ENCODE data around the gene CHRNA4. TPM values are rescaled to one million over a fixed set of nuclear protein-coding genes. Genes with fewer than 3 reads are reported as not detected.
"Not testable (repeated sequence)": the region's sequence is repeated elsewhere in the genome, so short reads cannot be mapped to it uniquely, and the experiment has no call there.

Gene CHRNA4
- total RNA-seq, 2 donors from 2014 or later = not detected

DNA sequence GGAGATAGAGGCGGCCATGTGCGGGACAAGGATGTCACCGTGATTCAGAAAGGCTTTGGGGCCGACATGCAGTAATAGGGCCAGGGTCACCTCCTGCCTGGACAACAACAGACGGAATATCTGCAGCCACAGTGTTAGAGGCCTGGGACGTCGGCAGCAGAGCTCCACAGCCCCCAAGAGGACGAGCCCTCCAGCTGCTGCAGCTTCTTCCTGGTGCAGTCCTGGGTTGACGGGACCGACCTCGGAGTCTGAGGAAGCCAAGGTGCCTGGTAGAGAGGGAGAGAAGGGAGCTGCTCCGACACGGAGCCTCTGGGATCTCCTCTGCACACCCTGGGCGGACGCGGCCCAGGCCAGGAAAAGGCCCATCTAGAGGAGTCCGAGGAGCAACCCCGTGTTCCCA, 23.2 kb upstream of the CHRNA4 start:
- ATAC-seq (no peak), DNase-seq (ENCODE audit: low spot score in 2 of 2) (no peak)
- Mint-ChIP-seq H3K36me3 (peaks cover 21 to 23% of the 10 kb centered on the region in 2 donors), H3K9me3 (peaks cover 26 to 28% of the 10 kb centered on the region in 2 donors), H3K27ac (no peak overlapping the region)

DNA sequence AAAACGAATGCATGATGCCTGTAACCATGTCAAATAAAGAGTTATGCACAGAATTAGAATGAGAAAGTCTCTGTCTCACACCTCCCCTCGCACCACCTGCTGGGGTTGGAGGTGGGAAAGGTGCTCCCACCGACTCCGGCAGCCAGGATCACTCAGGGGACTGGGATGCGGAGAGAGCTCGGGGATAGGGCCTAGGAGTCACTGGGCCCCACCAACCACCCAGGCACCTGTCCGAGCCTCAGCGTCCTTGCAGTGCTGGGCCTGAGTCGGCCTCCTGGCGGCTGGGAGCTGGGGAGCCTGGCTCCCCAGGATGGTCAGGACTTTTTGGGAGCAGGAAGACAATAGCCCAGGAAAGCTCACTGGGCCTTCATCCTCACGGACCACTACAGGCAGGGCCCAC, 22.4 kb upstream of the CHRNA4 start:
- peaks cover 26 to 28% of the 10 kb centered on the region in 2 donors for H3K9me3 Mint-ChIP-seq
- H3K27ac Mint-ChIP-seq = no peak overlapping the region
- DNase-seq (ENCODE audit: low spot score in 2 of 2) = no peak
- ATAC-seq = no peak
- H3K36me3 Mint-ChIP-seq = peaks cover 21 to 23% of the 10 kb centered on the region in 2 donors

DNA sequence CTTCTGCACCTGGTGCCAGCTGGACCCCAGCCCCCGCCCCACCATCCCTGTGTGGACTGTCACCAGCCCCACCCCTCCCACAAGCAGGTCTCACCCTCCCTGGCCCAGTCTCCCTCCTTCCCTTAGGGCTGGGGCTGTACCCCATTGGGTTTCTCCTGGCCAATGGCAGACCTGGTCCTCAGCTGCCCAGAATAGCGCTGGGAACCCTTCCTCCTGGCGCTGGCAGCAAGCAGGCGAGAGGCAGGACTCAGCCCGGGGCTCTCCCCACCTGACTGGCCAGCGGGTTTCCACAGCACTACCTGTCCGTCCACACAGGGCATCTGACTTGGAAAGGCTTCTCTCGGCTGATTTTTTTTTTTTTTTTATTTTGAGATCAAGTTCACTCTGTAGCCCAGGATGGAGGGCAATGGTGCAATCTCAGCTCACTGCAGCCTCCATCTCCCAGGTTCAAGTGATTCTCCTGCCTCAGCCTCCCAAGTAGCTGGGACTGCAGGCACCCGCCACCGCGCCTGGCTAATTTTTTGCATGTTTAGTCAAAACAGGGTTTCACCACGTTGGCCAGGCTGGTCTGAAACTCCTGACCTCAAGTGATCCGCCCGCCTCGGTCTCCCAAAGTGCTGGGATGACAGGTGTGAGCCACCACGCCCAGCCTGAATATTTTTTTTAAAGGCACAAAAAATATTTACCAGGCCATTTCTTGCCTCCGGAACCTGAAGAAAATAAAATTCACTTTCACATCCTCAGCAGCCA, 21.6 kb upstream of the CHRNA4 start:
- Mint-ChIP-seq H3K36me3 (peaks cover 18% of the 10 kb centered on the region in 2 donors), H3K27ac (no peak overlapping the region), H3K9me3 (peaks cover 21 to 24% of the 10 kb centered on the region in 2 donors)
- no peak for ATAC-seq
- DNase-seq (ENCODE audit: low spot score in 2 of 2) = no peak

DNA sequence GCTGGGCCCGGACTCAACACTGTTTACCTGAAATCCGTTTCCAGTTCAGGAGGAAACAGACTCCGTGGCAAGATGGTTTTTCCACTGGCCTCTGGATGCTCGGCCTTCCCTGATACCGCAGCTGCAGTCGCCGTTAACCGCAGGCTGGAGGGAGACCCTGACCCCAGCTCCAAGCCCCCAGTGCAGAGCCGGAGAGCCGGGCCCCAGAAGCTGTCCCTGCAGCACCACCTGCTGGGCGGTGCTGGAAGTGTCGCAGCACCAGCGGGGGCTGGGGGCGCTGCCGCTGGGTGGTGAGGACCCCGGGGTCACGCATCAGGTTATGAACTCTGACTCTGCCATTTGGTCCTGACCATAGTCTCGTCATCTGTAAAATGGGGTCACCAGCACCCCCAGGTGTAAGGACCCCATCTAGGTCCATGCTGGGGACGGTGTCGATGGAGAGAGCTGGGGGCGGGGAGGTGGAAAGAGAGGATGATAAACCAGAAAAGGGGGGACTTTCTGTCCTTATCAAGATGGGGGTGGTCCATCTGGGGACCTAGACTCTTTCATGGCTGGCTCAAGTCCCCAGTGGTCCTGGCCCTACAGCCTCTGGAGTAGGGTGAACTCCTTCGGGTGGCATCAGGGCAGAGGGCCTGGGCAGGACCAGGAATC, 20.8 kb upstream of the CHRNA4 start:
- peak; percentile 47 to 64 for ATAC-seq
- Mint-ChIP-seq H3K36me3 (peaks cover 16 to 17% of the 10 kb centered on the region in 2 donors), H3K9me3 (peaks cover 16 to 17% of the 10 kb centered on the region in 2 donors), H3K27ac (no peak overlapping the region)
- DNase-seq (ENCODE audit: low spot score in 2 of 2) = peak in 1 of 2 donors; percentile 68

DNA sequence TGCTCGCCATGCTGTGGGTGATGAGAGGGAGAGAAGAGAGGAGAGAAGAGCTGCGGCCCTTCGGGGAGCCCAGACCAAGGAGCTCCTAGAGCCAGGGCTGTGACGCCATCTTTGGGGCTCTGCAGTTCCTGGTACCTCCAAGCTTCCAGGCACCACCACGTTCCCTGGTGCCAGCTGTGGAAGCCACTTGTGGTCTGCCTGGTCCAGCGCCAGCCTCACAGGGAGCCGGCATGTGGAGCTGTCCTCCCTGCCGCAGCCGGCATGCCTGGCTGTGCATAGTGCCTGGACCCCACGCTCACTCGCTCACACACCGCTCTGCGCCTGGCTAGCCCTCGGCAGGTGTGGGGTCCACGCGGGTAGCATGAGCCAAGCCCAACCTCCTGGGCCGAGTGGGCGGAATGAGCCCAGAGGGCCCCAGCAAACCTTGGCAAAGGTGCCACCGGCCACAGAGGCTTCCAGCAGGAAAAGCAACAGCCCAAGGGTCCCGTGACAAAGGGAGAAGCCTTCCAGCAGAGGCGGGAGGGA, 19.3 kb upstream of the CHRNA4 start:
- peaks cover 5% of the 10 kb centered on the region in 2 donors for H3K36me3 Mint-ChIP-seq
- no peak overlapping the region for H3K27ac Mint-ChIP-seq
- ATAC-seq = no peak
- DNase-seq (ENCODE audit: low spot score in 2 of 2) = no peak
- H3K9me3 Mint-ChIP-seq = peaks cover 4% of the 10 kb centered on the region in 2 donors

DNA sequence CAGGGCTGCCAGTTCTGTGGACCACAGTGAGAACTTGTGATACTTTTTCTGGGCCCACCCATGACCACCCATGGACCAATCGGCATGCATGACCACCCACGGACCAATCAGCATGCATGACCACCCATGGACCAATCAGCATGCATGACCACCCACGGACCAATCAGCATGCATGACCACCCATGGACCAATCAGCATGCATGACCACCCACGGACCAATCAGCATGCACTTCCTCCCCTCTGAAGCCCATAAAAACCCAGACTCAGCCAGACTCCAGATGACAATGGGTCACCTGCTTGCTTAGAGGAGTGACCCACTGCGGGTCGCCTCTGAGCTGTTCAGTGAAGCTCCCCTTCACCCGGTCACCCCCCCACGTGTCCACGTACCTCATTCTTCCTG, 18.7 kb upstream of the CHRNA4 start:
- H3K36me3 Mint-ChIP-seq; DNase-seq (ENCODE audit: low spot score in 2 of 2); H3K9me3 Mint-ChIP-seq; H3K27ac Mint-ChIP-seq: not testable (repeated sequence)
- peak in 1 of 2 donors; percentile 13 for ATAC-seq

DNA sequence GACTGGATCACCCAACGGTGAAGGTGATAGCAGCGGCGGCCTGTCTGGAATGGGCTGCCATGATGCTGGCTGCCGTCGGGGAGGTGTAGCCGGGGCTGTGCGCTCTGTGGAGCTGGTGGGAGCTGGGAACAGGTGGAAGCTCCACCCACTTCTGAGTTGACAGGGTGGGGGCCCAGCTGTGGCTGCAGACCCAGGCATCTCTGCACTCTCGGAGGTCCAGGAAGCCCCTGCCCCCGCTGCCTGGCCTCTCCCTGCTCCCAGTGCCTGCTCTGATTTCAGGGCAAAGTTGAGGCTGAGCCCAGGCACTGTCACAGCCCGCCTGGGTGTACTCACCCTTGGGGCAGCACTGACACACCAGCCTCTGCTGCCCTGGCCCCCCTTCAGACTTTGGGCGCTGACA, 18.1 kb upstream of the CHRNA4 start:
- no peak for DNase-seq (ENCODE audit: low spot score in 2 of 2)
- H3K27ac Mint-ChIP-seq = no peak overlapping the region
- H3K36me3 Mint-ChIP-seq = no peaks in the 10 kb centered on the region
- no peak for ATAC-seq
- no peaks in the 10 kb centered on the region for H3K9me3 Mint-ChIP-seq

DNA sequence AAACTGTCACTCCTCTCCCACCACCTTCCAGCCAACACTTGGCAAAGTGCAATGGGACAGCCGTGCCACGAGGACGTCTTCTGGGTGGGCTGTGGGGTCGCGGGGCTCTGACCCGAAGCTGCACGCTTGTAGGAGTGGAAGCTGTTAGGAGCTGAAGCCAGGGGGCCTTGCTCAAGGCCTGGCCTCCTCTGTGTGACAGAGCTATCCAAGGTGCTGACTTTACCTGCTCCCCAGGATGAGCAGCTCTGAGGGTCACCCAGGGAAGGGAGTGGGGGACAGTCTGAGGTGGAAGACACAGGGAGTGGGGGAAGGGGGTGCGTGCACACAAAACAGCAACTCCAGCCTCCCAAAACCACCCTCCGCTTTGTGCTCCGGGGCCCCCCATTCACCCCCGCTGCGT, 17.5 kb upstream of the CHRNA4 start:
- no peaks in the 10 kb centered on the region for H3K9me3 Mint-ChIP-seq
- ATAC-seq (no peak), DNase-seq (ENCODE audit: low spot score in 2 of 2) (no peak)
- no peak overlapping the region for H3K27ac Mint-ChIP-seq
- H3K36me3 Mint-ChIP-seq = no peaks in the 10 kb centered on the region

DNA sequence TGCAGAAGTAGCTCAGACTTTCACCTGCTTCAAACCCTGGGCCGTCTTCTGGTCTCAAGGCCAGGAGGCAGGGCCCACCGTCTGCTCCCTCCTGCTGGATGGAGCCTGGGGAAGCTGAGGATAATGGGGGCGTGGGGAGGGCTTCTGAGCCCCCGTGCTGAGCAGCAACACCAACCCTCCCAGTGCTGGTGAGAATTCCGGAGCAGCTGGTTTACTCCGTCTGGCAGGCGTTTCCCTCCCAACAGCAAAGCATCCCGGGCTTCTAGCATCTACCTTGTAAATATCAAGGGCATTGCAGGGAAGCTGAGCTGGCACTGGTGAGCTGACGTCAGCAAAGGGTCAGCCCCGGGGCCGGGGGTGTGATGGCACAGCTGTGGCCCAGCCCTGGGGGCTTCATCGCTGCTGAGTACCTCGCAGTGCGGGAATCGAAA, 16.8 kb upstream of the CHRNA4 start:
- ATAC-seq (no peak), DNase-seq (ENCODE audit: low spot score in 2 of 2) (no peak)
- H3K27ac Mint-ChIP-seq = no peak overlapping the region
- H3K36me3 Mint-ChIP-seq = no peaks in the 10 kb centered on the region
- no peaks in the 10 kb centered on the region for H3K9me3 Mint-ChIP-seq

DNA sequence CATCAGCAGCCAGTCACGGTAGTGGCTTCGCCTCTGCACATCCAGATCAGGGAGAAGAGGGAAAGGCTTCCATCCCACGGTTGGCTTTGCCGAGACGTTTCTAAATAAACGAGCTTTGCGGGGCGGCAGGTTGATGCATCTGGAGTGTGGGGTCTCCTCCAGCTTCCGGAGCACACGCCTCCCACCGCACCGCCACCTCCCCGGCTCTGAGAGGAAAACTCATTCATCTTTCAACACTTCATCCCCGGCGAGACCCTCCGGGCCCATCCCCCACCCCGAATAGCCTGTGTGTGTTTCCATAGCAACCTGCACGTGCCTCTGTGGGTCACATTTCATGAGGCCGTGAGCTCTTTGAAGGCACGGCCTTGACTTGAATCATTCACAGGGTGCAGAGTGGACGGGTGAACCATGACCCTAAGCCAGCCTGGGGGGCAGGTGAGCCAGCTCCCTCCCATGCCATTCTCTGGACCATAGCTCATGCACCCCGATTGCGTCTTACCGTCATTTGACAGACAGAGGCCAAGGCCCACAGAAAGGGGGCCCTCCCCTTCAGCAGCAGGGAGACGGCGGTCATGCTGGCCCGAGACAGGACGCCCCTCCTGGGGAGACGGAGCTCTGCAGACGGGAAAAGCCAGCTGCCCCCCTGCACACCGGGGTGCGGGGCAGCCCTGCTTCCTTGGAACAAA, 16.2 kb upstream of the CHRNA4 start:
- DNase-seq (ENCODE audit: low spot score in 2 of 2) = no peak
- Mint-ChIP-seq H3K36me3 (no peaks in the 10 kb centered on the region), H3K9me3 (no peaks in the 10 kb centered on the region), H3K27ac (no peak overlapping the region)
- ATAC-seq = no peak

DNA sequence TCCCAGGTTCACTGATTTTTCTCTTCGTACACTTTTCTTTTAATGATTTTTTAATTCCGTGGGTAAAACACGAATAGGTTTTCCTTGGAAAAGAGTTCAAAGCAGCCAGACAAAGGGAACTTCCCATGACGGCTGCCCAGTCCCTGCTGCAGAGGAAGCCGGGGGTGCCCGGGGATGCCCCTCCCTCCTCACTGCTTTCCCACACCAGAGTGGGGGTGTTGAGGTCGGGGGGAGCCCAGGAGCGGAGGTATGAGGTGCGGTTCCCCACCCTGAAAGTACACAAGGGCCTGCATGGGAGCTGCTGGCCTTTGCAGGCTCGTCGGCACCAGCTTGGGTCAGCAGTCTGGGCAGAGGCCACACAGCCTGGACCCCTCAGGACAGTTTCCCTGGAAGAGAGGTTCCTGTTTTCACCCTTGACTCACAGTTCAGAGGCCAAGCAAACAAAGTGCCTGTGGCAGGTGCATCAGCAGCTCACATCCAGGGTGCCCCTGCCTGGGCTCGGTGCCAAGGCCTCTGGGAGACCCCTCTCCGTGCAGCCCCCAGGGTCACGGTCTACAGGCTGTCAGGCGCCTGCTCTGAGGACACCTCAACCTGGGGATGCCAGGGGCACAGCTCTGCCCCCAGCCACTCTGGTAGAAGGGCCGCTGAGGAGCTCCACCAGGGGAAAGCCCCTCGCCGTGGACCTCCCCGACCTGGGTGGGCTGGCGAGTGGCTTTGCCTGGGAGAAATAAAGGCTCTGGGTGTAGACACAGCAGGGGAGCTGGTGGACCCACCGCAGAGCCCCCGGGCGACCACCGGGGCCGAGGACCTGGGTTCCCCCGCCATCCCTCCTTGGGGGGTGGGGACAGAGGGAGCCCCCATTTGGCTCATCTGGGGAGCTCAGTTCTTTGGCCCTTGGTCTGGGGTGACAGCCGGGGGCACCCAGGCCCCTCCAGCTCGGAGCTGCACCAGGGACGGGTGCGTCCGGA, 15.4 kb upstream of the CHRNA4 start:
- no peak for ATAC-seq

DNA sequence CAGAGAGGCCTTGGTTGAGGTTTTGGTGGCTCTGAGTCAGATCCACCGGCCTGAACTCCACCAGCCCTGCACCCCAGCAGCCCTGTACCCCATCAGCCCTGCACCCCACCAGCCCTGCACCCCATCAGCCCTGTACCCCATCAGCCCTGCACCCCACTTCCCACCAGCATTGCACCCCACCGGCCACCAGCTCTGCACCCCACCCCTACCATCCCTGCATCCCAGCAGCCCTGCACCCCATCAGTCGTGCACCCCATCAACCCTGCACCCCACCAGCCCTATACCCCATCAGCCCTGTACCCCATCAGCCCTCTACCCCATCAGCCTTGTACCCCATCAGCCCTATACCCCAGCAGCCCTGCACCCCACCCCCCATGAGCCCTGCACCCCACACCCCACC, 14.3 kb upstream of the CHRNA4 start:
- no peaks in the 10 kb centered on the region for H3K36me3 Mint-ChIP-seq
- ATAC-seq = no peak

More for the DNA sequence above, 15.4 kb upstream of the CHRNA4 start:
- H3K27ac Mint-ChIP-seq = no peak overlapping the region
- DNase-seq (ENCODE audit: low spot score in 2 of 2) = no peak
- no peaks in the 10 kb centered on the region for H3K9me3 Mint-ChIP-seq
- no peaks in the 10 kb centered on the region for H3K36me3 Mint-ChIP-seq

DNA sequence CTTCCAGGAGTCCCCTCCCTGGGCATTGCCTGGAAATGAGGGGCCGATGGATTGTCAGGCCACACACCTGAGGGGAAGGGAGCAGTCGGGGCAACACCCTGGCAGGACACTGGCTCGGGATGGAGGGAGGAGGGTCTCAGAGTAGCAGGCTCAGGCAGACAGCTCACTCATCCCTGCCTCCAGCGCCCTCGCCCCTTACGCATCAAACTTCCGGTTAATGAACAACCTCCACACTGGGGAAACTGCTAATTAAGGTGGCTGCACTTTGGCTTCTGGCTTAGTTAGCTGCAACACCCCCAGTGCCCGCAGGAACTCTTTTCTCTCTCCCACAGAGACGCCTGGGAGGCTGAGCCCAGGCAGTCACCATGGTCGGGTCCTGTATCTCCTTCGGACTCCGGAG, 13.4 kb upstream of the CHRNA4 start:
- DNase-seq (ENCODE audit: low spot score in 2 of 2) (no peak), ATAC-seq (no peak)
- Mint-ChIP-seq H3K27ac (no peak overlapping the region), H3K9me3 (no peaks in the 10 kb centered on the region), H3K36me3 (no peaks in the 10 kb centered on the region)

More for the DNA sequence above, 14.3 kb upstream of the CHRNA4 start:
- DNase-seq (ENCODE audit: low spot score in 2 of 2) = no peak
- no peaks in the 10 kb centered on the region for H3K9me3 Mint-ChIP-seq
- no peak overlapping the region for H3K27ac Mint-ChIP-seq

DNA sequence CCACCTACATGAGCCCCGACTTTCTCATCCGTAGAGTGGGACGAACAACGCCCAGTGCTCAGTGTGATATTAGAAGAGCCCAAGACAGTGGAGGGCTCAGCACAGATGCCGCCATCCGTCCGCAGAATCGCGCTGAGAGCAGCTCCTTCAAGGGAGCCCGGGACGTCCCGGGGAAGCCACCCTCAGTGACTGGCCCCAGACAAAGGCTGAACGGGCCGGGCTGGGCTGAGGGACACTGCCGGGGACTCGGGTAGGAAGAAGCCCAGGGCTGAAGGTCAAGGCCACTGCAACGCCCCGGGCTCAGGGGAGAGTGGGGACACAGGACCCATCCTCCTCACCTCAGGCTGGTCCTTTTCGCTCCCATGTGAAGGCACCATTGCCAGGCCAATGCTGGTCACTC, 12.8 kb upstream of the CHRNA4 start:
- DNase-seq (ENCODE audit: low spot score in 2 of 2) (no peak), ATAC-seq (no peak)
- H3K9me3 Mint-ChIP-seq = no peaks in the 10 kb centered on the region
- peak overlapping the region in 1 of 2 donors; percentile 14 for H3K27ac Mint-ChIP-seq
- no peaks in the 10 kb centered on the region for H3K36me3 Mint-ChIP-seq

DNA sequence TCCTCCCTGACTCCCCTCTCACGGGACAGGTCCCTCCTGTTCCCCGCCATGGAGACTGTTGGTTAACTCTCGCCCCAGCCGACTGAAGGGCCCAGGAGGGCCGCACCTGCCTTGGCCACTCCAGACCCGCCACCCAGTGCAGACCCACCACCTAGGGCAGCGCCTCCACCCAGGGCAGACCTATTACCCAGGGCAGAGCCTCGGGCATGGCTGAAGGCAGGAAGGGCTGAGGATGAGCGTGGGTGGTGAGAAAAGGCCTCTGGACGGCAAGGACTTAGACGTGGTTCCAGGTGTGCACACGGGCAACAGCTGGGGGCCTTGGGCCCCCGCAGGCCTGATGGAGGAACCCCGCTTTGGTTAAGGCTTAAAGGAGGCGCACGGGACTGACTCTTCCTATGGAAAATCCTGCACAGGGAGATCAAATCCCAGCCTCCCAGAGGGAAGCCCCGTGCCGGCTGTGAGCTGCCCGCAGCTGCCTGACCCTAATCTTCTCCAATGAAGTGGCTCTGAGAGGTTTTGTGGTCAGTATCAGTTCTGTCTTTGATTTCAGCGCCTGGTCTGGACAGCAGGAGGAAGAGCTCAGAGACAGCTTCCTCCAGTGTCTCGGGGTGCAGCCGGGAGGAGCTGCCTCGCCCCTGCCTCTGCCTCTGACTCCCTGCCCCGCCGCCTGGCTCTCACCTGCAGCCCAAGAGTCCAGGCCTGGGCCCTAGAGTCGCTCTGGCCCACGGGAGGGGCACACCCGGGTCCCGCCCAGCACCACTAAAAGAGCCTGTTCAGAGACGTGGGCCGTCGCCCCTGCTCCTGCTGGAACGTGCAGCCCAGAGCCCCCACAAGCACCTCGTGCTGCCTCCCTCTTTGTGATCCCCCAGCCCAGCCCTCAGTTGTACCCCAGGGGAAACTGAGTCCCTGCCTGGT, 12.1 kb upstream of the CHRNA4 start:
- Mint-ChIP-seq H3K9me3 (no peaks in the 10 kb centered on the region), H3K27ac (peak overlapping the region in 1 of 2 donors; percentile 14), H3K36me3 (no peaks in the 10 kb centered on the region)
- no peak for DNase-seq (ENCODE audit: low spot score in 2 of 2)
- no peak for ATAC-seq

Data from activated naive CD4-positive, alpha-beta T cell treated with anti-CD3 and anti-CD28 coated beads, Interleukin-2, amount 50 U/mL, for 72 hours (primary cell).